ENCODE data around the gene PDIA3. TPM values are rescaled to one million over a fixed set of nuclear protein-coding genes. Genes with fewer than 3 reads are reported as not detected.
"Not testable (repeated sequence)": the region's sequence is repeated elsewhere in the genome, so short reads cannot be mapped to it uniquely, and the experiment has no call there.

PDIA3 gene
- polyA plus RNA-seq (2011; rRNA removed): 308 and 326 TPM in 2 replicates
- 57.5 and 97.1 TPM in 2 replicates for polyA minus RNA-seq (2011; rRNA and poly(A)+ RNA removed)

DNA sequence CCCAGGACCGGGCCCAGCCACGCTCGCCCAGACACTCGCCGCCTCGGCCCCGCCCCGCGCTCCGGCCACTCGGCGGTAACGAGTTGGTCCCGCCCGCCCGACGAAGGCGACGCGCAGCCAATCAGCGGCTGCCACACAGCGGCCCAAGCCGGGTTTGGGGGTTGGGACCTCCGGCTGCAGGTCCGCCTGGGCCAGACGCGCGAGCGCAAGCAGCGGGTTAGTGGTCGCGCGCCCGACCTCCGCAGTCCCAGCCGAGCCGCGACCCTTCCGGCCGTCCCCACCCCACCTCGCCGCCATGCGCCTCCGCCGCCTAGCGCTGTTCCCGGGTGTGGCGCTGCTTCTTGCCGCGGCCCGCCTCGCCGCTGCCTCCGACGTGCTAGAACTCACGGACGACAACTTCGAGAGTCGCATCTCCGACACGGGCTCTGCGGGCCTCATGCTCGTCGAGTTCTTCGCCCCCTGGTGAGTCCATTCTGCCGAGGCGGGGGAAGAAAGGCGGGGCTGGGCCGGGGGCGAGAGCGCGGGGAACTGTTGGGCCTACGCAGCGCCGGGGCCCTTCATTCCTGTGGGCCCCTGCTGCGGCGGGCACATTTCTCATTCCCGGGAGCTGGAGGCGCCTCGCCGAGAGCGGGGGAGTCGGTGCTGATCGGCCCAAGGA is at the start of gene PDIA3:
Gene PDIA3 (plus strand): TSS at position 194 of the 658 bp plus-strand sequence. CDS start 102 bp downstream, at position 296.
- peak within 1 kb of the TSS; percentile 71 for H3K4me3 ChIP-seq (ENCODE audit: low read depth, low read length)
- H3K27me3 ChIP-seq (ENCODE audit: control insufficient read depth, insufficient read depth, low read length); H3K9me3 ChIP-seq (ENCODE audit: control insufficient read depth, insufficient read depth, low read length); POLR2A ChIA-PET: not testable (repeated sequence)
- DNase-seq (ENCODE audit: low read depth, low spot score): peak; percentile 56
- H3K27ac ChIP-seq (ENCODE audit: low read depth, low read length): peak within 1 kb of the TSS; percentile 92
- CTCF ChIA-PET: interaction anchor here (1.0 kb wide), 1 partner anchor 24 kb away, joined by 4 read pairs; no protein-coding TSS in a partner anchor

DNA sequence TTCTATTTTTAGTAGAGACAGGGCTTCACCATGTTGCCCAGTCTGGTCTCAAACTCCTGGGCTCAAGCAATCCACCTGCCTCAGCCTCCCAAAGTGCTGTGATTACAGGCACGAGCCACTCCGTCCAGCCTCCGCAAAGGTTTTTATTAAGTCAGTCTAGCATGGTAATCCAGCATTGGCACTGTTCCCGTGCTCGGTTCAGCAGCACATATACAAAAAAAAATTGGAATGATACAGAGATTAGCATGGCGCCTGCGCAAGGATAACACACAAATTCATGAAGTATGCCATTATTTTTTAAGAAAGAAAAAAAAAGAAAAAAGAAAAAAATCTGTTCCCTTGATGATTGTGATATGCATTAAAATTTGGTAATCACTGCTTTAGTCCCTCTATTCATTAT is 44.1 kb upstream of the PDIA3 start:
- Histone ChIP-seq H3K9me3 (ENCODE audit: control insufficient read depth, insufficient read depth, low read length) (no peaks in the 10 kb centered on the region), H3K27ac (ENCODE audit: low read depth, low read length) (no peak overlapping the region), H3K4me3 (ENCODE audit: low read depth, low read length) (no peak overlapping the region), H3K27me3 (ENCODE audit: control insufficient read depth, insufficient read depth, low read length) (peaks cover 11% of the 10 kb centered on the region)
- TF ChIP-seq, protein P1, sequence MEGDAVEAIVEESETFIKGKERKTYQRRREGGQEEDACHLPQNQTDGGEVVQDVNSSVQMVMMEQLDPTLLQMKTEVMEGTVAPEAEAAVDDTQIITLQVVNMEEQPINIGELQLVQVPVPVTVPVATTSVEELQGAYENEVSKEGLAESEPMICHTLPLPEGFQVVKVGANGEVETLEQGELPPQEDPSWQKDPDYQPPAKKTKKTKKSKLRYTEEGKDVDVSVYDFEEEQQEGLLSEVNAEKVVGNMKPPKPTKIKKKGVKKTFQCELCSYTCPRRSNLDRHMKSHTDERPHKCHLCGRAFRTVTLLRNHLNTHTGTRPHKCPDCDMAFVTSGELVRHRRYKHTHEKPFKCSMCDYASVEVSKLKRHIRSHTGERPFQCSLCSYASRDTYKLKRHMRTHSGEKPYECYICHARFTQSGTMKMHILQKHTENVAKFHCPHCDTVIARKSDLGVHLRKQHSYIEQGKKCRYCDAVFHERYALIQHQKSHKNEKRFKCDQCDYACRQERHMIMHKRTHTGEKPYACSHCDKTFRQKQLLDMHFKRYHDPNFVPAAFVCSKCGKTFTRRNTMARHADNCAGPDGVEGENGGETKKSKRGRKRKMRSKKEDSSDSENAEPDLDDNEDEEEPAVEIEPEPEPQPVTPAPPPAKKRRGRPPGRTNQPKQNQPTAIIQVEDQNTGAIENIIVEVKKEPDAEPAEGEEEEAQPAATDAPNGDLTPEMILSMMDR (IDR thresholded peaks at IDR 0.05; ENCODE audit: low read depth, low read length): no peak
- ChIA-PET CTCF (no interaction called here), POLR2A (no interaction called here)
- DNase-seq (ENCODE audit: low read depth, low spot score): no peak

DNA sequence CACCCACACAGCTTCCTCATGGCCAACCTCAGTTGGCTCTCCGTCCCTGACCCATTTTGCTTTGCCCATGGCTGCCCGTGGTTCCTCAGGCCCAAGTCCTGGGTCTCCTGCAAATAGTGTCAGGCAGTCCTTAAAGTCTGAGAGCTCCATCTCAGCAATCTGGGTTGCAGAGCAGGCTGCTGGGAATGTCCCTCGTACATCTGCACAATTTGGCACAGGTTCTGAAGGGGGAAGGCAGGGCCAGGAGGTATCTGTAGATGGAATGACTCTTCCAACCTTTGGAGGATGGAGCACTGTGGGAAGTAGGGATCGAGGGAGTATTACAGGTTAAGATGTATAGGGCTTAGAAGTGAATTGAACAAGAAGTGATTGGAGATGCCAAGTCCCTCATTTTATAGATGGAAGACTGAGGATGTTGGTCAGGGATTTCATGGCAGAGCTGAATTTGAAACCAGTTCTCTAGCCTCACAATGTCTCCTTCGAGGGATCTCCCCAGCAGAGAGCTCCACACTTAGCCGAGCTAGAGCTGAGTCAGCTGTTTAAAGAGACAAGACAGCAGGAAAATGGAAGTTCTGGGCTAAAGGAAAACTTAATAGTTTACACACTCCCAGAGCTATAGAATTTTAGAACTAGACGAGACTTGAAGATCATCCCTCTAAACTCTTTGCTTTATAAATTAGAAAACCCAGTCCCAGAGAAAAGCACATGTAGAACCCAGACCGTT is 43.4 kb upstream of the PDIA3 start:
- no peaks in the 10 kb centered on the region for H3K9me3 ChIP-seq (ENCODE audit: control insufficient read depth, insufficient read depth, low read length)
- TF ChIP-seq, protein P1 (IDR thresholded peaks at IDR 0.05; ENCODE audit: low read depth, low read length): no peak
- H3K27me3 ChIP-seq (ENCODE audit: control insufficient read depth, insufficient read depth, low read length): peaks cover 9% of the 10 kb centered on the region
- CTCF ChIA-PET: interaction anchor here (0.7 kb wide), 1 partner anchor 507 kb away, joined by 3 read pairs; no protein-coding TSS in a partner anchor
- no peak for DNase-seq (ENCODE audit: low read depth, low spot score)
- no peak overlapping the region for H3K4me3 ChIP-seq (ENCODE audit: low read depth, low read length)
- no peak overlapping the region for H3K27ac ChIP-seq (ENCODE audit: low read depth, low read length)
- POLR2A ChIA-PET: no interaction called here

DNA sequence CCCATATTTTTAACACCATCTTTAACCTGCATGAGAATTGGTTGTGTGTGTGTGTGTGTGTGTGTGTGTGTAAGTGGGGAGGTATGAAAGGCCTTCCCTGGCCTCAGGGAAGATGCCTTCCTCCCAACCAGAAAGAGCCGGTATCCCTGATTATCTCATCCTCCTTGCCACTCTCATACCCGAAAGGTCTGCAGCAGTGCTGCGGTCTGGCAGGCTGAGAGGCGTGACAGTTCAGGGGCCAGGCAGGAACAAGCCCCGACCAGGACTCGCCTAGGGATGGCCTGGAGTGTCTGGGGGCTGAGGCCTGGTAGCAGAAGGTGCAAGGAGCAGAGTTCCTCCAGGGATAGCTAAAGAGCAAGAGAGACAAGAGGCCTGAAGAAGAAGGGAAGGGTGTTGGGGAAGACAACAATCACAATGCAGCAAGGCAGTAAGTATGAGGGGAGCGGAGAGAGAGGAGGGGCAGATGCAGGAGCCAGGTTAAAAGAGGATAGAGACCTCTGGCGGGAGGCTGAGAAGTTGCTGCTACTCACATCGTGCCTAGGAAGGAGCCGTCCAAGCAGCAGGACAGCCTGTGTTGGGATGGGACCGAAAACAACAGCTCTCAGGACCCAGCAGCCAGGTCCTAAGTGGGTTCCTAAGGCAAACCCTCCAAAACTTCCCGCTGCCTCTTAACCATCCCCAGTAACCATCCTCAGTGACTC is 35.7 kb upstream of the PDIA3 start:
- CTCF ChIA-PET; H3K9me3 ChIP-seq (ENCODE audit: control insufficient read depth, insufficient read depth, low read length); POLR2A ChIA-PET; H3K27me3 ChIP-seq (ENCODE audit: control insufficient read depth, insufficient read depth, low read length); DNase-seq (ENCODE audit: low read depth, low spot score); H3K27ac ChIP-seq (ENCODE audit: low read depth, low read length); H3K4me3 ChIP-seq (ENCODE audit: low read depth, low read length): not testable (repeated sequence)

DNA sequence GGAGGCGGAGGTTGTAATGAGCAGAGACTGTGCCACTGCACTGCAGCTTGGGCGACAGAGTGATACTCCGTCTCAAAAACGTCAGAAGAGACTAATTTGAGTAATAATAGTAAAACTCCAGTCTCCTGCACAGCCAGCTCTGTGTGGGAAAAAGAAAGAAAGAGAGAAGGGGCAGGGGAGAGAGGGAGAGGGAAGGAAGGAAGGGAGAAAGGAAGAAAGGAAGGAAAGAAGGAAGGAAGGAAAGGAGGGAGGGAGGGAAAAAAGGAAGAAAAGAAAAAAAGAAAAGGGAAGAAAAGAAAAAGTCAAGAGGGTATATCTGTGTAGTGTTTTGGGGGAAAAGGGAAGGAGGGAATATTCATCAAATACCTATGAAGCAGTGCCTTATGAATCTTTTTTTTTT is 23.1 kb upstream of the PDIA3 start:
- Histone ChIP-seq H3K9me3 (ENCODE audit: control insufficient read depth, insufficient read depth, low read length) (no peaks in the 10 kb centered on the region), H3K27ac (ENCODE audit: low read depth, low read length) (no peak overlapping the region), H3K4me3 (ENCODE audit: low read depth, low read length) (no peak overlapping the region), H3K27me3 (ENCODE audit: control insufficient read depth, insufficient read depth, low read length) (peaks cover 5% of the 10 kb centered on the region)
- ChIA-PET POLR2A (no interaction called here), CTCF (no interaction called here)
- TF ChIP-seq, protein P1 (IDR thresholded peaks at IDR 0.05; ENCODE audit: low read depth, low read length): no peak
- DNase-seq (ENCODE audit: low read depth, low spot score): no peak

DNA sequence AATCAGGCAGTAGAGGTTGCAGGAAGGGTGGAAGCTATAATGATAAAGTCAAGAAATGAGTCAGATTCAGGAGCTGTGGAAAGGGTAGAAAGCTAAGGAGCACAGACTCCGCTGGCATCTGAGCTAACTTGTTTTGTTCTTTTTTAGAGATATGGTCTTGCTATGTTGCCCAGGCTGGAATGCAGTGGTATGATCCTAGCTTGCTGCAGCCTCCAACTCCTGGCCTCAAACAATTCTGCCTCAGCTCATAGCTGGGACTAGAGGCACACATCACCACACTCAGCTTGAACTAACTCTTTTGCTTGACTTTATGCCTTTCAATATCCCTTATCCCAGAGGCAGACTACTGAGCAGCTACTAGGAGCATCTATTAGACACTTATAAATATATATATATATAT is 19.9 kb upstream of the PDIA3 start:
- H3K27ac ChIP-seq (ENCODE audit: low read depth, low read length): not testable (repeated sequence)

DNA sequence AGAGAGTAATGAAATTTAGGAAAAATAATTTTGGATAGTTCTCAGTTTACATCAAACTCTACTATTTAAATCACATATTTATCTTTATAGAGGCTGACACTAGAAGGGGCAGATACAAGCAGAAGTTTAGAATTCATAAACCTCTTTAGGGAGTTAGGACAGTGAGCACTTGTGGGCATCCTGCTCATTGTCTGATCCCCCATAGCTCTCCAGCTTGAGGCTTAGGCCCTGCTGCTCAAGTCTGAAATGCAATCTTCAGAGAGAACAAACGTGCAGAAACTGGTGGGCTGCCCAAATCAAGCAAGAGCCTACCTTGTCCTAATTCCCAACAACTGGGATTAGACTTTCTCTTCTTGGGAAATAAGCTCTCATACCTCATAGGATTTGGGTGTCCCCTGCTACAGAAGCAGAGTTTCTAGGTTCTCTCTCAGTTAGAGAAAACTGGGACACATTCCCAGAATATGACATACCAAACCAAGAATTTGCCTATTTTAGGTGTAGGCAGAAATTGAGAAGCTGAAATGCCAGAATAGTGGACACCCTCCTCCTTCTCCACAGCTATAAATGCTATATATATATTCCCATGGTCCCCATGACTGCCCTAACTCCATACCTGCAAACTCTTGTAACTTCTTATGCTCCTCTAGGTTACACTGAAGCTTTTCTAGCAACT is 18.0 kb upstream of the PDIA3 start:
- H3K27ac ChIP-seq (ENCODE audit: low read depth, low read length); H3K4me3 ChIP-seq (ENCODE audit: low read depth, low read length); POLR2A ChIA-PET; H3K27me3 ChIP-seq (ENCODE audit: control insufficient read depth, insufficient read depth, low read length); H3K9me3 ChIP-seq (ENCODE audit: control insufficient read depth, insufficient read depth, low read length); CTCF ChIA-PET; DNase-seq (ENCODE audit: low read depth, low spot score): not testable (repeated sequence)

More for the DNA sequence above, 19.9 kb upstream of the PDIA3 start:
- H3K9me3 ChIP-seq (ENCODE audit: control insufficient read depth, insufficient read depth, low read length); POLR2A ChIA-PET; H3K4me3 ChIP-seq (ENCODE audit: low read depth, low read length); DNase-seq (ENCODE audit: low read depth, low spot score); CTCF ChIA-PET; H3K27me3 ChIP-seq (ENCODE audit: control insufficient read depth, insufficient read depth, low read length): not testable (repeated sequence)

Data from AG04450 (cell line).